Measurements from ENCODE around the gene PREP.
"Not testable (repeated sequence)": the region's sequence is repeated elsewhere in the genome, so short reads cannot be mapped to it uniquely, and the experiment has no call there.

Gene PREP

DNA sequence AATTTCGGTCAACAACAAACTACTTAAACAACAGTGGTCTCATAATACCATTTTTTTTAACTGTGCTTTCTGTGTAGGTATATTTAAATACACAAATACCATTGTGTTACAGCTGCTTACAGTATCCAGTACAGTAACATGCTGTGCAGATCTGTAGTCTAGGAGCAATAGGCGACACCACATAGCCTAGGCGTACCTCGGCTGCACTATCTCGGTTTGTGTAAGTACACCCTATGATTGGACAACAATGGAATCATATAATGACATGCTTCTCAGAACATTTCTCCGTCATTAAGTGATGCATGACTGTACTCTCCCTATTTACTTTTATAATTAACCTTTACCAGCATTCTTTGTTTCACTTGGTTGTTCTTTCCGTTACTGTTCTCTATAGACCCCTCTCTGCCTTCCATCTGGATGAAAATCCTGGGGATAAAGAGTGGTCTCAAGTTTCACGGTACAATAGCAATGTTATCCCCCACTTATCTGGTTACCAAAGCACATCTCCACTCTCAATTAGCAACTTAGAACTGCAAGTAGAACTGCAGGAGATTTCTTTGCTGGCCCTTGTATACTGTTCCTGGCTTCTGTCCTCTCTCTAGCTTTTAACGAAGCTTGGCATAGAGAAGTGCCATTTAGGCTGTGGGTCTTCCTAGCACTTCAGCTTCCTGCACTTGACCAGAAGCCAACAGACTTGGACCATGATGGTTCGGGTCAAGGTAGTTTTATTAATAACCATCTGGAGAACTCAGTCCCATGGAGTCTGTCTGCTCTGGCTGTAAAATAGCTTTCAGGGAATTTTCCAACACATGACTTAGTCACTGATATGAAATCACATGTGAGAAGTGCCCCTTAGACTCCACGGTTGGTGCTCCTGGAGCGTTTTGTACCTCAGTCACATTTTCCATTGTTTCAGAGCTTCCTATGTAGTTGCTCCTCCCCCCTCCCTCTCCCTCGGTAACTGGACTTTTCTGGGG lies 142.7 kb downstream of the PREP start:
- DNase-seq = no peak

DNA sequence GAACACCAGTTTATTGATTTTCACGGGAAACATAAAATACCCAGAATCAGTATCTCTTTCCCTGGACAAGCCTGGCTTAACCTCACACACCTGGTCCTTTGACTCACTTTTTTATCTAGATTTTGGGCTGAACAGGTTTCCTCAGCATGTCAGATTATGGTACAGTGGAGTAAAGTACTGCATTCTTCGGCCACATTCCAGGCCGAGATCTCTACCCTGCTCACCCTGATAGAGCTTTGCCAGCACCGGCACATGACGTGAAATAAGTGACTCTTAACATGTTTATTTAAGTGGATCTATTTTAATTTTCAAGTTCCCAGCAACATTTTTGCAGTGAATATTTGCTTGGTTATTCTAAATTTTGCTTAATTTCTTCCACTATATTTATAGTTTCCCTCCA lies 144.1 kb downstream of the PREP start:
- DNase-seq = no peak

DNA sequence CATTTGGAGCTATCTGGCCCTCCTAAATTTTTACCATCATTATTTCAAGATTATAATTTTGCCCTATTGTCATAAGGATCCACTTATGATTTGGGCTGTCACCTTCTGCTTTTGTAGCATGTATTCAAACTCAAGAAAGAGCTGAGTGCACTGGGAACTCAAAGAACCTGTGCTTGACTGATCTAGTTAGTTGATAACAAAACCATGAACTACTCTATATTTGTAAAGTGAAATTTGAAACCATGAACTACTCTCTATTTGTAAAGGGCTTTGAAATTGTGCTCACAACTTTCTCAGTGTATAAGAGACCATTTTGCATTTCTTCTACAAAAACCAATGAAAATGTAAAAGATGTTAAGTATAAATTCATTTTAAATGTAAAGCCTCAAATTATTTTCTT lies 145.5 kb downstream of the PREP start:
- no peak for DNase-seq

DNA sequence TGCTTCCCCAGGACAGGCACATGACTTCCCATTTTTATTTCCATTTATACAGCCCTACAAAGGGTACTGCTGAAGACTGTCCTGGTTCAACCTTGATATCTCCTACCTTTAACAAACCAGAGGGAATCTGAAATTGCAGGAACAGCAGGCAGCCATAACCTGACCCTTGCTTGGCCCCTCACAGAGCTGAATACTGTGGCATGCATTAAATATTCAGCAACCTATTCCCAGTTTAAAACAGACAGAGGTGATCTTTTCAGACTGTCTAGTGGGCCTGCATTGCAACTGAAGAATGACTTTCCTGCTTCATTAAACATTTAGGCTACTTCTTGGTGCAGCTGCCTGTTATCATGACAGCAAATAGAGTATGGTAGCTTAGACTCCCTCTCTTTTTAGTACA lies 146.3 kb downstream of the PREP start:
- no peak for DNase-seq

DNA sequence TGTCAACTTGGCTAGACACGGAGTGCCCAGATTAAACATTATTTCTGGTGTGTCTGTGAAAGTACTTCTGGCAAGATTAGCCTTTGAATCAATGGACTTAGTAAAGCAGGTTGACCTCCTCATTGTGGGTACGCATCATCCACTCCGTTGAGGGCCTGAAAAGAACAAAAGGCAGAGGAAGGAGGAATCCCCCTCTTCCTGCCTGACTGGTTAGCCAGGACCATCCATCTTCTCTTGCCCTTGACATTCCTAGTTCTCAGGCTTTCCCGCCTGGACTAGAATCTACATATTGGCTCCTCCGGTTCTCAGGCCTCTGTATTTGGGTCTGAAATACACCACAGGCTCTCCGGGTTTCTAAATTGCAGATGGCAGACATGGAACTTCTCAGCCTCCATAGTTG lies 149.1 kb downstream of the PREP start:
- no peak for DNase-seq

DNA sequence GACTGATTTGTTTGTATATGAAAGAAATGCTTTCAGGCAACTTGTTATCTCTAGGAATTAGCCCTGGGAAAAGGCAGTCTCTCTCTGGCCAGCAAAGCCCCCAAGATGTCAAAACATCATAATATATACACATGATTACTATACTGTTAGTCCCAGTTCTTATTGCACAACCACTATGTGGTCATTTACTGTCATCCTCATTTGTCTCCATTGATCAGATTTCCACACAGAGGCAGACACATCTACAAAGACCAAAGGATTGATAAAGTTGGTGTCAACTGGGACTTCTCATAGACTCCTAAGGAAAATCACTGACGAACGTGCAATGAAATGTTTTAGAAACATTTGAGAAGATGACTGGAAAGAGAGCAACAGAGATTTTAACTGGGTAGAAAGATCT lies 151.2 kb downstream of the PREP start:
- DNase-seq = no peak

DNA sequence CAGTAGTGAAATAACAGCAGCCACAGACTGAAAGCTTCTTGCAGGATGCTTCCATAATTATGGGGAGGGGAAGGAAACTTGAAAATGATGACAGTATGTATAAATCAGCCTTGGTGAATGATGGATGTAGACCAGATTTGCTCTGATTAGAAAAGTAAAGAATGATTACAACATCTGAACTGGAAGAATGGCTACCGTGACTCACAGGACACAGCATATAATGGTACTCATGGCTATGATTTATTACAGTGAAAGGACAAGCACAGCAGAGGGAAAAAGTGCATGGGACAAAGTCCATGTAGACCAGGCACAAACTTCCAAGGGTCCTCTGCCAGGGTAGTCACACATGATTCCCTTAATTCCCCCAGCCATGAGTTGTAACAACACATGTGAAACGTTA lies 152.3 kb downstream of the PREP start:
- DNase-seq = no peak

DNA sequence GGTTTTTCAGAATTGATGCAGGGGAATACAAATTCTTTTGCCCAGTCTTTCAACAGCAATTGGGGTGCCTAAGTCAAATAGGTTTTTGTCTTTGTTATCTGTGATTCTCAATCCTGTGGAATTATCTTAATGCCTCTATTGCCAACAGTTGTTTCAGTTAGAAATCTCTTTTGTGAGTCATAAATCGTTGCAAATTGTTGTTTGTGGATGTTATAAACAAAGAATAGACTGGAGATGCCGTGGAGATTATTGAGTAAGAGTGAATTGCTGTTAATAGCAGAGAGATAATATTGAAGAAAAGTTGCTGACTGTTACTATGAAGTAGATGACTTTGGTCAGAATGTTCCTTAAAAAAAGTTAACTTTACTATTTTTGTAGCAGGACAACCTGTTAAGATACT lies 159.4 kb downstream of the PREP start:
- no peak for DNase-seq

DNA sequence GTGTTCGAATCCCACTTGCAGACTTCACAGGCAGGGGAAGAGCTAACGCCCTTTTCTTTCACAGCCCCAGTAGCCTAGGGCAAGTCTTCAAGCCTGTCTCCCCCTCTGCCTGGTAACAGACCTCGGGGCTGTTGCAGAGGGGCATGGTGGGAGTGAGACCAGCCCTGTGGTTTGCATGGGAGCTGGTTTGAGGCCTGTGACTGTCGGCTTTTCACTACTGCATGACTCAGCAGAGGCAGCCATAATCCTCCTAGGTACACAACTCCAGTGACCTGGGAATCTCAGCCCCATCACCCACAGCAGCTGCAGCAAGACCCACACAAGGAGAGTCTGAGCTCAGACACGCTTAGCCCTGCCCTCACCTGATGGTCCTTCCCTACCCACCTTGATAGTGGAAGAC lies 167.7 kb downstream of the PREP start:
- DNase-seq = no peak

DNA sequence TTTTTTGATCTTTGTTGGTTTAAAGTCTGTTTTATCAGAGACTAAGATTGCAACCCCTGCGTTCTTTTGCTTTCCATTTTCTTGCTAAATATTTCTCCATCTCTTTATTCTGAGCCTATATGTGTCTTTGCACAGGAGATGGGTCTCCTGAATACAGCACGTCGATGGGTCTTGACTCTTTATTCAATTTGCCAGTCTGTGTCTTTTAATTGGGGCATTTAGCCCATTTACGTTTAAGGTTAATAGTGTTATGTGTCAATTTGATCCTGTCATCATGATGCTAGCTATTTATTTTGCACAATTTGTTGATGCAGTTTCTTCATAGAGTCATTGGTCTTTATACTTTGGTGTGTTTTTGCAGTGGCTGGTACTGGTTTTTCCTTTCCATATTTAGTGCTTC lies 171.1 kb downstream of the PREP start:
- DNase-seq = not testable (repeated sequence)
